SK-N-SH treated with all-trans-retinoic acid at 6 μM for 48 hours (cell line): ENCODE measurements around the gene FGGY.

ENCODE experiments used
- BACH2 ChIP-seq: fragments of 250-450 bp; sonication (Bioruptor Pico); IDR thresholded peaks from 2 replicates; pipeline ENCODE4 v1.9.0; 2021; ENCODE audit warnings: mild to moderate bottlenecking, borderline replicate concordance
- PATZ1 ChIP-seq: fragments of 250-450 bp; sonication (Bioruptor Pico); IDR thresholded peaks from 2 replicates; pipeline ENCODE4 v1.8.0; 2020; ENCODE audit warnings: mild to moderate bottlenecking, moderate library complexity, borderline replicate concordance
- SNAI2 ChIP-seq: fragments of 250-450 bp; sonication (Bioruptor Pico); IDR thresholded peaks from 2 replicates; pipeline ENCODE4 v1.5.0; 2020; ENCODE audit warnings: mild to moderate bottlenecking, moderate library complexity
- ZC3H10 ChIP-seq: fragments of 250-450 bp; sonication (Bioruptor Pico); IDR thresholded peaks from 2 replicates; pipeline ENCODE4 v1.5.1; 2021; ENCODE audit warnings: mild to moderate bottlenecking, moderate library complexity
- ZFP3 ChIP-seq: fragments of 250-450 bp; sonication (Bioruptor Pico); IDR thresholded peaks from 2 replicates; pipeline ENCODE4 v1.5.0; 2020; ENCODE audit warnings: mild to moderate bottlenecking, moderate library complexity
- ZFP30 ChIP-seq: fragments of 450-650 bp; formaldehyde crosslinking; IDR thresholded peaks from 2 replicates; pipeline ENCODE4 v1.5.0; 2022; ENCODE audit warnings: mild to moderate bottlenecking, moderate library complexity
- TF ChIP-seq, protein P1 (sequence below): fragments of 250-450 bp; sonication (Bioruptor Pico); IDR thresholded peaks from 2 replicates; pipeline ENCODE4 v1.8.0; 2021; ENCODE audit warnings: low read depth, mild to moderate bottlenecking, moderate library complexity, borderline replicate concordance

- no peak for TF ChIP-seq ZC3H10 (CRISPR knock-in tag)
- no peak for TF ChIP-seq BACH2 (CRISPR knock-in tag)
- TF ChIP-seq, protein P1, sequence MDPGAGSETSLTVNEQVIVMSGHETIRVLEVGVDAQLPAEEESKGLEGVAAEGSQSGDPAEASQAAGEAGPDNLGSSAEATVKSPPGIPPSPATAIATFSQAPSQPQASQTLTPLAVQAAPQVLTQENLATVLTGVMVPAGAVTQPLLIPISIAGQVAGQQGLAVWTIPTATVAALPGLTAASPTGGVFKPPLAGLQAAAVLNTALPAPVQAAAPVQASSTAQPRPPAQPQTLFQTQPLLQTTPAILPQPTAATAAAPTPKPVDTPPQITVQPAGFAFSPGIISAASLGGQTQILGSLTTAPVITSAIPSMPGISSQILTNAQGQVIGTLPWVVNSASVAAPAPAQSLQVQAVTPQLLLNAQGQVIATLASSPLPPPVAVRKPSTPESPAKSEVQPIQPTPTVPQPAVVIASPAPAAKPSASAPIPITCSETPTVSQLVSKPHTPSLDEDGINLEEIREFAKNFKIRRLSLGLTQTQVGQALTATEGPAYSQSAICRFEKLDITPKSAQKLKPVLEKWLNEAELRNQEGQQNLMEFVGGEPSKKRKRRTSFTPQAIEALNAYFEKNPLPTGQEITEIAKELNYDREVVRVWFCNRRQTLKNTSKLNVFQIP, result no peak
- no peak for TF ChIP-seq SNAI2
- no peak for TF ChIP-seq ZFP30 (CRISPR knock-in tag)
- no peak for TF ChIP-seq ZFP3
- no peak for TF ChIP-seq PATZ1 (CRISPR knock-in tag)
Measured at GRCh38 chr1:59686170-59686569, 389.3 kb downstream of the FGGY start.
